Purkinje cell (primary cell): Measurements from ENCODE around the gene P2RY11. TPM values are rescaled to one million over a fixed set of nuclear protein-coding genes. Genes with fewer than 3 reads are reported as not detected.

Experiments
- polyA plus RNA-seq: library from polyadenylated mRNA; unstranded; fragments of >200 nt; fragmentation: Nextera tagmentation; gene quantifications from 2 replicates; pipeline ENCODE4 v1.2.1, GENCODE V29; 2014

The P2RY11 gene, protein sequence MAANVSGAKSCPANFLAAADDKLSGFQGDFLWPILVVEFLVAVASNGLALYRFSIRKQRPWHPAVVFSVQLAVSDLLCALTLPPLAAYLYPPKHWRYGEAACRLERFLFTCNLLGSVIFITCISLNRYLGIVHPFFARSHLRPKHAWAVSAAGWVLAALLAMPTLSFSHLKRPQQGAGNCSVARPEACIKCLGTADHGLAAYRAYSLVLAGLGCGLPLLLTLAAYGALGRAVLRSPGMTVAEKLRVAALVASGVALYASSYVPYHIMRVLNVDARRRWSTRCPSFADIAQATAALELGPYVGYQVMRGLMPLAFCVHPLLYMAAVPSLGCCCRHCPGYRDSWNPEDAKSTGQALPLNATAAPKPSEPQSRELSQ
- polyA plus RNA-seq: not detected in 2 replicates

DNA sequence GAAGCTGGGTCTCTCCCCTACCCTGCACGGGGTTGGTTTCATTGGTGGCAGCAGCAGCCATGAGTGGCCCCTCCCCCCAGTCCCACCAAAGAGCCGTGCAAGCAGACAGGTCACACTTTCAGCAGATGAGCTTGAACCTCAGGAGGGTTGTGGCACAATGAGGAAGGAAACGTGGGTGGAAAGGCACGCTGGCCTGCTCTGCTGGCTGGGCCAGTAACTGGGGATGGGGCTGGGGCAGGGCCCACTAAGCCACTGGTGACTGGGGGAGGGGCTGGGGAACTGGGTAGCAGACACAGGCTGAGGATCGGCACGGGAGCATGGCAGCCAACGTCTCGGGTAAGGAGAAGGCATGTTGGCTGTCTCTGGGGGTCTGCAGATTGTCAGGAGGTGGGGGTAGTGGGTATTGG, at the start of gene P2RY11:
TSS of gene P2RY11 (plus strand) at position 289 of the 407 bp plus-strand sequence. CDS start at position 318, 29 bp downstream.

DNA sequence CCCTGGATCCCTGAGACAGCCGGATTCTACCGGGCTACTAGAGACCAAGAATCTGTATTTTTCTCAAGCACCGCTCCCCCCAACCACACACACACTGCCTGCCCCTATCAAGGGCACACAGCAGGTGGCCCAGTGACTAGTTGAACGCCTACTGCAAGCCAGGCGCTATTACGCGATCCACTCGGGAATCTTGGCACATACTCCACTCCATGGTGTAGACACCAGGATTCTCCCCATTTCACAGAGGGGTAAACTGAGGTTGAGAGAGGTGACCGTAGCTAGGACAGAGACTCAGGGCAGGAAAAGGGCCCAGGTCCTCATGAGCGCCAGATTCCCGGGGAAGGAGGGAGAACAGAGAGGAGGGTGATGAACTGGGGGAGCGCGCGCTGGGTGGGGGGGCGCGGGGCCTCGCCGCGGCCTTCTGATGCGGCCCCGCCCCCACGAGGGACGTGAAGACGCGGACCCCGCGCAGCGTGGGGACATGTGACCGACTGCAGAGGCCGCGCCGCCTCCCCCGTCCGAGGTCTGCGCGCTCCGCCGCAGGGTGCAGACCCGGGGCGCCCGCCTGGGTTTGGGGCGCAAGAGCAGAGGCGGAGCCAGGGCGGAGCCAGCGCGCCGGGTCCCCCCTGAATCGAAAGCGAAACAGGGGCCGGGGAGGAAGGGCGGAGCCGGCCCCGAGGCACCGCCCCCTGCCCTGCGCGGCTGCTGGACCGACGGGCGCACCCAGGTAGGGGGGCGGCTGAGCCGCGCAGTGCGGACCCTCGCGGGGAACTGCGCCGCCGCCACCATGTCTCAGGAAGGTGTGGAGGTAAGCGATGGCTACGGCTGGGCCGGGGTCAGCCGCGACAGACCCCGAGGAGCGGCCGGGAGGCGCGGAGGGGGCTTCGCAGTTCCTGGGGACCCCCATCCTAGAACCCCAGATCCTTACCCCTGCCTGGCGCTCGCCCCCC, 25.6 kb upstream of the P2RY11 start, which contains the start of gene SHFL:
TSS of gene SHFL (plus strand) at position 677 of the 950 bp plus-strand sequence. CDS start at position 788, 111 bp downstream.

DNA sequence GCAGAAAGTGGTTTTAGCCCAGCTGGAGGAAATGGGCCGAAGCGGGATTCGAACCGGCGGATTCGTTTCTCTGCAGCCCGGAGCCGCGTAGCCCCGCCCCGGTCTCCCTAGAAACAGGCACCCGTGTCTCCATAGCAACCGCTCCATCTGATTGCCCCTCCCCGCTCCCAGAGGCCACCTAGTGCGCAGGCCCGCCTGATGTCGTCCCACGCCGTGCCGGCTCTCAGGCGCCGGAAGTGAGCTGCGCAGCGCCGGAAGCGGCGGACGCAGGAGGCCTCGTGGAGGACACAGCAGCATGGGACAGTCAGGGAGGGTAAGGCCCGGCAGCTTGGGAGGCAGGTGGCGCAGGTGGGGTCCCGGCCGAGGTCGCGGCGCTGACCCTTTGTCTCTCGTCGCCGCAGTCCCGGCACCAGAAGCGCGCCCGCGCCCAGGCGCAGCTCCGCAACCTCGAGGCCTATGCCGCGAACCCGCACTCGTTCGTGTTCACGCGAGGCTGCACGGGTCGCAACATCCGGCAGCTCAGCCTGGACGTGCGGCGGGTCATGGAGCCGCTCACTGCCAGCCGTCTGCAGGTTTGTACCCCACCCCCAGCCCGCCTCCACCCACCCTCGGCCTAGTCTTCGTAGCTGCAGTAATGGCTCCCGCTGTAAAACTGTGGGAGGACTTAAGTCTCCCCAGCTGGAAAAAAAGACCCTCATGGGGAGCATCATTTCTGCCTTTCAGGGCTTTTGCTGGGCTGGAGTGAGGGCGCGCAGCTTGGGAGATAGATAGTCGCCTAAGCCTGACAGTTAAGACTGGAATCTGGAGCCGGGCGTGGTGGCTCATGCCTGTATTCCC, 5.2 kb upstream of the P2RY11 start, which contains the start of gene PPAN:
TSS of gene PPAN (plus strand) at position 263 of the 837 bp plus-strand sequence. CDS start at position 296, 33 bp downstream.

Other genes starting within 250 kb of the P2RY11 start
- gene OLFM2, start 175.2 kb upstream of the P2RY11 start, polyA plus RNA-seq: 0.45 and 2.6 TPM in 2 replicates
- gene COL5A3, start 101.2 kb upstream of the P2RY11 start, polyA plus RNA-seq: 0.52 and 0.60 TPM in 2 replicates
- not detected in 2 replicates for gene RDH8, start 98.2 kb upstream of the P2RY11 start, polyA plus RNA-seq
- gene SHFL, start 25.4 kb upstream of the P2RY11 start, polyA plus RNA-seq: 8.1 and 10.2 TPM in 2 replicates
- gene ANGPTL6, start 9.0 kb upstream of the P2RY11 start, polyA plus RNA-seq: 1.3 TPM in 1 of 2 replicates, not detected in the other
- gene PPAN, start 5.3 kb upstream of the P2RY11 start, polyA plus RNA-seq: 0.21 and 0.94 TPM in 2 replicates
- 27.0 and 30.7 TPM in 2 replicates for gene EIF3G, start 8.2 kb downstream of the P2RY11 start, polyA plus RNA-seq
- gene DNMT1, start 83.3 kb downstream of the P2RY11 start, polyA plus RNA-seq: 28.9 and 38.4 TPM in 2 replicates
- not detected in 2 replicates for gene S1PR2, start 119.6 kb downstream of the P2RY11 start, polyA plus RNA-seq
- gene MRPL4, start 140.5 kb downstream of the P2RY11 start, polyA plus RNA-seq: 11.7 and 13.8 TPM in 2 replicates
- not detected in 2 replicates for gene ICAM1, start 159.4 kb downstream of the P2RY11 start, polyA plus RNA-seq
- not detected in 2 replicates for gene ICAM4, start 175.3 kb downstream of the P2RY11 start, polyA plus RNA-seq
- 0.24 TPM in 1 of 2 replicates, not detected in the other for gene ICAM5, start 178.3 kb downstream of the P2RY11 start, polyA plus RNA-seq
- not detected in 2 replicates for gene ZGLP1, start 198.1 kb downstream of the P2RY11 start, polyA plus RNA-seq
- 12.7 and 29.5 TPM in 2 replicates for gene FDX2, start 204.3 kb downstream of the P2RY11 start, polyA plus RNA-seq
- gene RAVER1, start 221.8 kb downstream of the P2RY11 start, polyA plus RNA-seq: 0.13 TPM in 2 replicates
- 2.8 TPM in 1 of 2 replicates, not detected in the other for gene ICAM3, start 227.9 kb downstream of the P2RY11 start, polyA plus RNA-seq